Bronchial epithelial cell (primary cell): ENCODE data around the gene TNFRSF17. TPM values are rescaled to one million over a fixed set of nuclear protein-coding genes. Genes with fewer than 3 reads are reported as not detected.

ENCODE experiments used
- DNase-seq: peaks from one replicate; pipeline ENCODE4 v3.0.0-alpha.2; 2010; ENCODE audit warnings: low read depth
- FAIRE-seq: peaks from 2 replicates; lab custom pipeline; 2011; peaks lifted over from hg19 to GRCh38; lab: Jason Lieb, UNC
- H3K27me3 ChIP-seq: 2 replicates; pipeline ENCODE4 v1.5.1; 2011; ENCODE audit warnings: low read length; ENCODE audit not compliant: control insufficient read depth, insufficient read depth
- H3K36me3 ChIP-seq: 2 replicates; pipeline ENCODE4 v1.5.1; 2011; ENCODE audit warnings: low read length; ENCODE audit not compliant: control insufficient read depth, insufficient read depth
- H3K4me3 ChIP-seq: 2 replicates; pipeline ENCODE4 v1.5.1; 2011; ENCODE audit warnings: mild to moderate bottlenecking, low read depth, low read length, control low read depth
- total RNA-seq: library from RNA; depleted of rRNA; stranded (reverse); fragments of >200 nt; gene quantifications from 2 replicates; pipeline ENCODE4 v1.2.1, GENCODE V29; 2014
- TF ChIP-seq, protein P1 (sequence below): IDR thresholded peaks from 2 replicates; pipeline ENCODE4 v1.5.1; 2011; ENCODE audit warnings: mild to moderate bottlenecking, moderate library complexity, low read length, control low read depth, inconsistent platforms; ENCODE audit not compliant: insufficient read depth, severe bottlenecking

Gene TNFRSF17
- total RNA-seq, 1 donor from 2014 or later: not detected

- peak; percentile 20 for DNase-seq
- FAIRE-seq: no peak
Measured at GRCh38 chr16:11994143-11995119, 29.4 kb downstream of the TNFRSF17 start.

GRCh38 chr16:11996433-11997330 is 31.7 kb downstream of the TNFRSF17 start:
- Histone ChIP-seq H3K27me3 (no peaks in the 10 kb centered on the region), H3K4me3 (no peak overlapping the region), H3K36me3 (no peaks in the 10 kb centered on the region)
- TF ChIP-seq, protein P1, sequence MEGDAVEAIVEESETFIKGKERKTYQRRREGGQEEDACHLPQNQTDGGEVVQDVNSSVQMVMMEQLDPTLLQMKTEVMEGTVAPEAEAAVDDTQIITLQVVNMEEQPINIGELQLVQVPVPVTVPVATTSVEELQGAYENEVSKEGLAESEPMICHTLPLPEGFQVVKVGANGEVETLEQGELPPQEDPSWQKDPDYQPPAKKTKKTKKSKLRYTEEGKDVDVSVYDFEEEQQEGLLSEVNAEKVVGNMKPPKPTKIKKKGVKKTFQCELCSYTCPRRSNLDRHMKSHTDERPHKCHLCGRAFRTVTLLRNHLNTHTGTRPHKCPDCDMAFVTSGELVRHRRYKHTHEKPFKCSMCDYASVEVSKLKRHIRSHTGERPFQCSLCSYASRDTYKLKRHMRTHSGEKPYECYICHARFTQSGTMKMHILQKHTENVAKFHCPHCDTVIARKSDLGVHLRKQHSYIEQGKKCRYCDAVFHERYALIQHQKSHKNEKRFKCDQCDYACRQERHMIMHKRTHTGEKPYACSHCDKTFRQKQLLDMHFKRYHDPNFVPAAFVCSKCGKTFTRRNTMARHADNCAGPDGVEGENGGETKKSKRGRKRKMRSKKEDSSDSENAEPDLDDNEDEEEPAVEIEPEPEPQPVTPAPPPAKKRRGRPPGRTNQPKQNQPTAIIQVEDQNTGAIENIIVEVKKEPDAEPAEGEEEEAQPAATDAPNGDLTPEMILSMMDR: no peak
- FAIRE-seq (no peak), DNase-seq (no peak)

More at GRCh38 chr16:11994143-11995119, 29.4 kb downstream of the TNFRSF17 start:
- Histone ChIP-seq H3K36me3 (no peaks in the 10 kb centered on the region), H3K27me3 (no peaks in the 10 kb centered on the region), H3K4me3 (no peak overlapping the region)
- TF ChIP-seq, protein P1: no peak

DNA sequence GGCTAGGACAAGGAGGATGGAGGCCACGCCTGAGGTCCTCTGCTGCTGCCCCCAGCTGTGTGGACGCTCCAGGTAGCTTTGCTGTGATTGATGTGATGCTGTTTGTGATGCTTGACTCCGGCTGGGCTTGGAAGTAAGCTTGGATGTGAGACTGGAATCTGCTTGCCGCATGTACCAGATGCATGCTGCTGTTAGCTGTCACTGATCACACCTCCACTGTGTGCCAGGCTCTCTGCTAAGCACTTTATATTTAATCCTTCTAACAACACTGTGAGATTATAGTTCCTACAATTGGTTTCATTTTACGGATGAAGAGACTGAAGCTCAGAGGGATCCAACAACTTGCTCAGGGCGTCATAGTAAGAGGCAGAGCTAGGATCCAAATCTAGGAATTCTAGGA is 35.0 kb downstream of the TNFRSF17 start:
- Histone ChIP-seq H3K27me3 (no peaks in the 10 kb centered on the region), H3K36me3 (no peaks in the 10 kb centered on the region), H3K4me3 (no peak overlapping the region)
- FAIRE-seq (no peak), DNase-seq (no peak)
- TF ChIP-seq, protein P1: no peak

DNA sequence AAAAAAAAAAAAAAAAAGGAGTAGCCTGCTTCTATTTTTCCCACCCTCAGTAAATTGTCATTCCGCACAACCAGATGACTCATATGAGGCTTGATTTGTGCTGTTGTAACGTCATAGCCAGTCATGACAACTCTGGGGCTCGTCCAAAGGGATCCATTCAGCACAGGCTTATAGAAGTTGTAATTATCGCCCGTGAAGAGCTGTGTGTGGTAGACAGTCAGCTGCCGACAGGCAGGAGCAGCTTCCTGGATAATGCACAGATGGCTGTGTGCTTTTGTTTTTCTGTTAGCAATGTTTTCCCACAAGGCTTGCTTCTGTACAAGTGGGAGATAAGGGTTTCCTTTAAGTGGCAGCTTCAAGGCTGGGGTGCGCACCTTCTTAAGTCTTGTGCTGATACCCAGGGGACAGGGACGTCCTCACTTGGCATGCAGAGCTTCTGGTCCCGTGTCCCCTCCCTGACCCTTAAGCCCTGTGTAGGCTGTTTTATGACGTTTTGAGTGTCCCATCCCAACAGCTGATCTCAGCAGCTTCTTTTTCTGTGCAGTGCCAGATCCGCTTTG is 37.5 kb downstream of the TNFRSF17 start:
- no peak for FAIRE-seq
- TF ChIP-seq, protein P1: no peak
- Histone ChIP-seq H3K27me3 (no peaks in the 10 kb centered on the region), H3K4me3 (no peak overlapping the region), H3K36me3 (no peaks in the 10 kb centered on the region)
- no peak for DNase-seq

- DNase-seq (no peak), FAIRE-seq (no peak)
- Histone ChIP-seq H3K36me3 (no peaks in the 10 kb centered on the region), H3K4me3 (no peak overlapping the region), H3K27me3 (no peaks in the 10 kb centered on the region)
- TF ChIP-seq, protein P1: no peak
Measured at GRCh38 chr16:12006637-12007036, 41.6 kb downstream of the TNFRSF17 start.
